Epithelial cell of esophagus (primary cell): ENCODE results near the gene PKN2.

Experiments used
- DNase-seq: peaks from one replicate; pipeline ENCODE4 v3.0.0; 2010; ENCODE audit warnings: low read depth
- H3K4me3 ChIP-seq: 2 replicates; pipeline ENCODE4 v1.5.1; 2011; ENCODE audit warnings: mild to moderate bottlenecking, low read length, control low read depth
- TF ChIP-seq, protein P1 (sequence below): IDR thresholded peaks from 2 replicates; pipeline ENCODE4 v1.5.1; 2011; ENCODE audit warnings: low read depth, mild to moderate bottlenecking, low read length, control low read depth, inconsistent platforms; ENCODE audit not compliant: insufficient read depth; ENCODE audit errors: missing control alignments

Gene PKN2

DNA sequence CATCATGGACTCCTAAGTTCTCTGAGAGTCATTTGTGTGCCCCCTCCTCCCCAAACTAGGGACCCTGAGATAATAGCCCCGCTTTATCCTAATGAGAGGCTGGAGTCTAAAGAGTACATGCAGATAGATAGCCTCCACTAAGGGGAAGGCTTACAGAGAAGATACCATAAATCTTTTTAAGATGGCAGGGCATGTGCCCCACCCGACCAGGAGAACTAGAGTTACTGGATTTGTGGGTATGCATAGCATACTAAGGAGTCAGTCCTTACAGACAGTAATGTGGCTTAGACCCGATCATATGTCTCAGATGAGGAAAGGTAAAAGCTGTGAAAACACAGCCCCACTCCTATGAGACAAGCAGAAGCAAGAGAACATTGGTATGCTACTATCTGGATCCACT, 25.7 kb upstream of the PKN2 start:
- TF ChIP-seq, protein P1, sequence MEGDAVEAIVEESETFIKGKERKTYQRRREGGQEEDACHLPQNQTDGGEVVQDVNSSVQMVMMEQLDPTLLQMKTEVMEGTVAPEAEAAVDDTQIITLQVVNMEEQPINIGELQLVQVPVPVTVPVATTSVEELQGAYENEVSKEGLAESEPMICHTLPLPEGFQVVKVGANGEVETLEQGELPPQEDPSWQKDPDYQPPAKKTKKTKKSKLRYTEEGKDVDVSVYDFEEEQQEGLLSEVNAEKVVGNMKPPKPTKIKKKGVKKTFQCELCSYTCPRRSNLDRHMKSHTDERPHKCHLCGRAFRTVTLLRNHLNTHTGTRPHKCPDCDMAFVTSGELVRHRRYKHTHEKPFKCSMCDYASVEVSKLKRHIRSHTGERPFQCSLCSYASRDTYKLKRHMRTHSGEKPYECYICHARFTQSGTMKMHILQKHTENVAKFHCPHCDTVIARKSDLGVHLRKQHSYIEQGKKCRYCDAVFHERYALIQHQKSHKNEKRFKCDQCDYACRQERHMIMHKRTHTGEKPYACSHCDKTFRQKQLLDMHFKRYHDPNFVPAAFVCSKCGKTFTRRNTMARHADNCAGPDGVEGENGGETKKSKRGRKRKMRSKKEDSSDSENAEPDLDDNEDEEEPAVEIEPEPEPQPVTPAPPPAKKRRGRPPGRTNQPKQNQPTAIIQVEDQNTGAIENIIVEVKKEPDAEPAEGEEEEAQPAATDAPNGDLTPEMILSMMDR = no peak
- no peak overlapping the region for H3K4me3 ChIP-seq
- DNase-seq = peak; percentile 82

DNA sequence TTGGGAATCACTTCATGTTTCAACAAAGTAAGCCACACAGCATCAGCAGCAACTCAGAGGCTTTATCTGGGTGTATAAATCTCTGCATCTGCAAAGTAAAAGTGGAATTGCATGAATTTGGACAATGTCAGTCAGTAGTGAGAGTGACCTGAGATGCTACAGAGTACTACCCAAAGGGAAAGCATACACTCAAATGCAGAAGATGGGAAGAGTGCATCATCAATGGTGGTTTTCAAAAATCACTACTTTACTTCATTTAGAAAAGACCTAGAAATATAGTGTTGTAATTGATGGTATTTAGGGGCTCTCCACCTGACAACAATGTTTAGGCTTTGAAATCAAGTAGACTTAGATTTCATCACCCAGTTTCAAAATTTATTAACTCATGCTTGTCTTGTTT, 24.5 kb upstream of the PKN2 start:
- DNase-seq = no peak

DNA sequence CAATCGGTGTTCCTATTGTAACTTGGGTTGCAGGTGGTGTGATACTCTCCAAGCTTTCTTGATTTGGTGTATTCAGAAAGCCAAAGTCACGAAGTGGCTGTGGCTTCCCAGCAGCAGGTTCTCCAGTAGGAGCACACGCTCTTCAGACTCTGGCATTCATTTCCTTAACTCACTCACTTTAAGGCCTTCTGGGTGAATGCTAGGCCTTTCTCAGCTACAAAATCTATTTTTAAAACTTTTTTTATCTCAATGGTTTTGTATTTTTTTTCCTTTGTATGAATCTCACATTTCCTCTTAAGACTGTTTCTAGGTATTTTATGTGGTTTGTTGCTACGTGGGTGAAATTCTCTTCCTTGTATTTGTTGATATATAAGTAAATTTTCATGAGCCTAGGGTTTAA, 22.9 kb upstream of the PKN2 start:
- H3K4me3 ChIP-seq = no peak overlapping the region
- DNase-seq = no peak
- TF ChIP-seq, protein P1 = no peak

More for the DNA sequence above, 24.5 kb upstream of the PKN2 start:
- no peak overlapping the region for H3K4me3 ChIP-seq
- TF ChIP-seq, protein P1 = no peak

DNA sequence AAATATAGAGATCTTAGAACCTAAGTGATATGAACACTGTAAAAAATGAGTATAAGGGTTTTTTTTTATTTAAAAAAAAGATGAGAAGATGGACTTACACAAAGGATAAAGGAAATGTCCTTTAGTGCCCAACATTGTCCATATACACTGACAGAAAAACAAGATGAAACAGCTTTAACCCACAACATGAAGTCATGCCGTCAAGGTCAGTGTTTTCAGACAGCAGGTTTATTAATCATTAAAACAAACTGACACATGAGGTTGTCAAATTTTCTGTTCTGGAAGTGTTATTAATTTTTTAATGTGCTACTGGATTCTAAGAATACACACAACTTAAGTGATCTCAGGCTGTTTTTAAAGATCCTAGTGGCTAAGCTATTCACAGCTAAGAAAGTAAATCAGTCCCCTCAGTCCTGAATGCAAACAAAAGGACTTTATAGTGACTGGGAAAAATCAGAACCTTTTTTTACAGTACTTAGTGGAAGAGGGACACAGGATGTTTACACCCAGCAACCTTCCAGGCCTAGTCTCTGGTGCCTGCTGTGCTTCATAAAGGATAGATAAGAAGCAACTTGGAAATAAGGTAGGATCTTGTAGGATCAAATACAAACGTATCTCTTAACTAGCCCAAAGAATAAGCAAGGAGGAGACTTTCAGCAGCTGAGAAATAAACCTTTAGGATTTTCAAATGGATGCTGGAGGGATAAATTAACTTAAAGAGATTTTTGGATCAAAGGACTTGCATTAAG, 21.9 kb upstream of the PKN2 start:
- H3K4me3 ChIP-seq = no peak overlapping the region
- DNase-seq = no peak
- TF ChIP-seq, protein P1 = no peak

DNA sequence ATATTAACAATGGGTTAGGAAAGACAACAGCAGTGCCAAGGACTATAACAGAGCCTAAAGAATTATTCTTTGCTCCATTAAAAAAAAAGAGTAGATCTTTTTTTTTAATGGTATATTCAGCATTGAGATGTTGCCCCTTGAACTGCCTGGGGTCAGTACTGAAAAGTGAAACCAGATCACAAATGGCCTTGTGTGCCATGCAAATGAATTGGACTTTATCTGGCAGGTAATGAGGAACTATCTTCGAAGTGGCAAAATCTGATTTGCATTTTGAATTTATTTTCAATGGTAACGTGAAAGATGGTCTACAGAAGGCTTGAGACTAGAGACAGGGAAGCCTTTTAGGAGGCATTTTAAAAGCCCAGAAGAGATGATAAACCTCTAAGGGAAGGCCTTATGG, 21.4 kb upstream of the PKN2 start:
- TF ChIP-seq, protein P1 = no peak
- H3K4me3 ChIP-seq = no peak overlapping the region
- DNase-seq = no peak

DNA sequence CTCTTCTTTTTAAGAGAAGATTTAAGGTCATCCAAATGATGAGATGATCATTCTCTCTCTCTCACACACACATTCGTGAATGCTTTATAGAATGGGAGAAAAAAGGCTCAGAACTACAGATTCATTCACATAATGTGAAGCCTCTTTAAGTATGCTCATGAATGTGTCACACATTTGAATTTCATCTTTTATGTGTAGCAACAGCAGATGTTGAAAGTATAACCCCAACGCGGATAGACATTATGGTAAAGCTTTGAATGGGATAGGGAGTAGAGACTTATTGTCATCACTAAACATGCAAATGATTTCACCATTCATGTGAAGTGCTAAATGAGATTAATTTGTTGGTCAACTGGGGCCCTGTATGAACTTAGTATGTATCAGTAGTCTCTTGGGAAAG, 15.7 kb upstream of the PKN2 start:
- TF ChIP-seq, protein P1 = no peak
- no peak overlapping the region for H3K4me3 ChIP-seq
- no peak for DNase-seq

DNA sequence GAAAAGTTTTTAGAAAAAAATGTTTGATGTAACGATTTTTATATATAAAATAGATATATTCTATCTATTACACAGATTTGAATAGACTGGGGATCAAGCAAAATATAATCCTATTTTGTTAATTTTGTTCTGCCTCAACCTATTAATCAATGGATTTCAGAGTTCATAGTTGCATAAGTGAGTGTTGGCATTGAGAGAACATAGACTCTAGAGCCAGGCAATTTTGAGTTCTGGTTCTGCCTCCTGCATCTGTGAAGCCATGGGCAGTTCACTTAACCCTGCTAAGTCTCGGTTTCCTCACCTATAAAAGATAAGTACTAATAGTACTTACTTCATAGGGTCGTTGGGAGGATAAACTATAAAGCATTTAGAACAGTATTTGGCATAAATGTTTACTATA, 13.6 kb upstream of the PKN2 start:
- TF ChIP-seq, protein P1 = no peak
- H3K4me3 ChIP-seq = no peak overlapping the region
- DNase-seq = no peak
